ENCODE data around the gene BANF2. TPM values are rescaled to one million over a fixed set of nuclear protein-coding genes. Genes with fewer than 3 reads are reported as not detected.

The BANF2 gene
- not detected for total RNA-seq

DNA sequence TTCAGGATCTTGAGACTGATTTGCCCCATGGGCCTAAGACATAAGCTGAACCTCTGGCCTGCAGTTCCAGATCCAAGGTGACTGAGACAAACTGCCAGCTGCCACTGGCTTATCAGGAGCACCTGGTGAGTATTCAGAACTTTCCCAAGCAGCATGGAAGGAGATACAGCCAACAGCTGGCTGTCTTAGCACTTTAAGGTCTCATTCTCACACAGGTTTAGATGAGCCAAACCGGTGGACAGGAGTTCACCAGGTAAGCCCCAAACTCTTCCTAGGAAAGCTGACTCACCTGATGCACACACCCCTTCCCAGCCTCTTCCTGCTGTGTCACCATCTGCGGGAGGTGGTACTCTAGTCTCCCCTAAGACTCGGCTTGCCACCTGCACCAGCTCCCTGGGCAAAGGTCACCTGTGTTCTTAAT, at the start of gene BANF2:
Gene BANF2 (plus strand): TSS at position 36 of the 421 bp plus-strand sequence. CDS start 25,060 bp downstream, outside the sequence.
- Mint-ChIP-seq H3K27ac (no peak within 1 kb of the TSS), H3K36me3 (no peaks in the 10 kb centered on the region), H3K9me3 (ENCODE audit: low read depth) (no peaks in the 10 kb centered on the region), H3K4me3 (no peak within 1 kb of the TSS), H3K27me3 (peaks cover 4% of the 10 kb centered on the region), H3K4me1 (no peaks in the 10 kb centered on the region)
- CTCF ChIA-PET, result interaction anchor here (1.7 kb wide), 1 partner anchor 17 kb away, joined by 4 read pairs; the partner anchor contains the start of gene RRBP1
- ATAC-seq (no peak), DNase-seq (no peak)

GRCh38 chr20:17650301-17651128, 49.3 kb upstream of the BANF2 start:
- CTCF ChIA-PET, result interaction anchor here (1.1 to 1.8 kb wide), 4 partner anchors 32 to 114 kb away, joined by 3 to 7 read pairs (median 4); partner anchors contain the start of gene RRBP1
- DNase-seq (no peak), ATAC-seq (no peak)
- Mint-ChIP-seq H3K9me3 (ENCODE audit: low read depth) (no peaks in the 10 kb centered on the region), H3K27me3 (no peaks in the 10 kb centered on the region), H3K36me3 (peaks cover 3% of the 10 kb centered on the region), H3K4me3 (no peak overlapping the region), H3K4me1 (peaks cover 16% of the 10 kb centered on the region), H3K27ac (no peak overlapping the region)

GRCh38 chr20:17651129-17651759, 48.5 kb upstream of the BANF2 start:
- peaks cover 3% of the 10 kb centered on the region for H3K36me3 Mint-ChIP-seq
- peaks cover 14% of the 10 kb centered on the region for H3K4me1 Mint-ChIP-seq
- no peak overlapping the region for H3K4me3 Mint-ChIP-seq
- no peaks in the 10 kb centered on the region for H3K27me3 Mint-ChIP-seq
- H3K9me3 Mint-ChIP-seq (ENCODE audit: low read depth), result no peaks in the 10 kb centered on the region
- no peak for DNase-seq
- no peak for ATAC-seq
- no peak overlapping the region for H3K27ac Mint-ChIP-seq
- CTCF ChIA-PET, result interaction anchor here (1.1 to 1.5 kb wide), 2 partner anchors 81 to 110 kb away, joined by 3 read pairs; no protein-coding TSS in a partner anchor

DNA sequence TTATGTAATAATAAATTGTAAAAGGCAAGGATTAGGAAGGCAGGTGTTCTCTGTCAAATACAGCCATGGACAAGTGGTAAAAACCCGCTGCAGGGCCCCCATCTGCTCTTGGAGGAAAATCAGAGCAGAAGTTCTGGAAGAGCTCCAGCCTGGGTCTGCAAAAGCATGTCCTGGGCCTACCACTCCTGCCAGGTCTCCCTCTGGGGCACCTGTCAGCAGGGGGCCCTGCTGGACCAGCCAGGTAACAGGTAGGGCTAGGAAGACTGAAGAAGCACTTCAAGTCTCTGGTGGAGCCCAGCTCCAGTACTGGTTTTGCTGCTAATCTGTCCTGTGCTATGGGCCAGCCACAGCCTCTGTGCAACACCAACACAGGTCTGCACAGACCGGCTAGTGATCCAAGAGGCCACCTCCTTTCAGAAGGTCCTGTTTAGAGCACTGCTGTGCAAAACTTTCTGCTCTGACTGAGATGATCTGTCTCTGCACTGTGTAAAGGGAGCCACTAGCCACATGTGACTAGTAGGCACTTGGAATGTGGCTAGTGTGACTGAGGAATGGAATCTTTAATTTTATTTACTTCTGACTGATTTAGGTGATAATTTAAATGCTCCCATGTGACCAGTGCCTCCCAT, 47.9 kb upstream of the BANF2 start:
- no peak for ATAC-seq
- Mint-ChIP-seq H3K4me1 (peaks cover 8% of the 10 kb centered on the region), H3K9me3 (ENCODE audit: low read depth) (no peaks in the 10 kb centered on the region)

GRCh38 chr20:17652411-17652810, 47.4 kb upstream of the BANF2 start:
- CTCF ChIA-PET, result interaction anchor here (1.1 kb wide), 1 partner anchor 24 kb away, joined by 3 read pairs; no protein-coding TSS in a partner anchor
- peaks cover 8% of the 10 kb centered on the region for H3K36me3 Mint-ChIP-seq
- peaks cover 5% of the 10 kb centered on the region for H3K4me1 Mint-ChIP-seq
- no peaks in the 10 kb centered on the region for H3K27me3 Mint-ChIP-seq
- DNase-seq, result no peak
- no peak for ATAC-seq
- no peak overlapping the region for H3K27ac Mint-ChIP-seq
- no peaks in the 10 kb centered on the region for H3K9me3 Mint-ChIP-seq (ENCODE audit: low read depth)
- no peak overlapping the region for H3K4me3 Mint-ChIP-seq

More for the DNA sequence above, 47.9 kb upstream of the BANF2 start:
- CTCF ChIA-PET, result no interaction called here
- H3K27ac Mint-ChIP-seq, result no peak overlapping the region
- DNase-seq, result no peak
- H3K27me3 Mint-ChIP-seq, result no peaks in the 10 kb centered on the region
- H3K36me3 Mint-ChIP-seq, result peaks cover 5% of the 10 kb centered on the region
- H3K4me3 Mint-ChIP-seq, result no peak overlapping the region

- Mint-ChIP-seq H3K27ac (no peak overlapping the region), H3K4me1 (peaks cover 8% of the 10 kb centered on the region), H3K27me3 (no peaks in the 10 kb centered on the region), H3K36me3 (peaks cover 23% of the 10 kb centered on the region), H3K4me3 (no peak overlapping the region), H3K9me3 (ENCODE audit: low read depth) (peaks cover 2% of the 10 kb centered on the region)
- CTCF ChIA-PET, result interaction anchor here (0.7 to 1.4 kb wide), 6 partner anchors 7 to 342 kb away, joined by 3 to 4 read pairs (median 3); no protein-coding TSS in a partner anchor
- ATAC-seq, result no peak
- DNase-seq, result no peak
Observed at GRCh38 chr20:17653835-17654648, 45.7 kb upstream of the BANF2 start.

- CTCF ChIA-PET, result interaction anchor here (0.9 to 1.4 kb wide), 4 partner anchors 8 to 341 kb away, joined by 3 read pairs; no protein-coding TSS in a partner anchor
- H3K4me1 Mint-ChIP-seq, result peaks cover 6% of the 10 kb centered on the region
- H3K36me3 Mint-ChIP-seq, result peaks cover 25% of the 10 kb centered on the region
- peaks cover 2% of the 10 kb centered on the region for H3K9me3 Mint-ChIP-seq (ENCODE audit: low read depth)
- DNase-seq (no peak), ATAC-seq (no peak)
- H3K27ac Mint-ChIP-seq, result no peak overlapping the region
- H3K4me3 Mint-ChIP-seq, result no peak overlapping the region
- no peaks in the 10 kb centered on the region for H3K27me3 Mint-ChIP-seq
Observed at GRCh38 chr20:17654649-17655285, 45.0 kb upstream of the BANF2 start.

- DNase-seq (no peak), ATAC-seq (no peak)
- peaks cover 30% of the 10 kb centered on the region for H3K36me3 Mint-ChIP-seq
- H3K27me3 Mint-ChIP-seq, result no peaks in the 10 kb centered on the region
- CTCF ChIA-PET, result interaction anchor here (0.9 to 1.4 kb wide), 4 partner anchors 9 to 341 kb away, joined by 3 read pairs; no protein-coding TSS in a partner anchor
- no peak overlapping the region for H3K27ac Mint-ChIP-seq
- H3K4me3 Mint-ChIP-seq, result no peak overlapping the region
- peaks cover 6% of the 10 kb centered on the region for H3K4me1 Mint-ChIP-seq
- peaks cover 5% of the 10 kb centered on the region for H3K9me3 Mint-ChIP-seq (ENCODE audit: low read depth)
Observed at GRCh38 chr20:17655286-17655651, 44.5 kb upstream of the BANF2 start.

DNA sequence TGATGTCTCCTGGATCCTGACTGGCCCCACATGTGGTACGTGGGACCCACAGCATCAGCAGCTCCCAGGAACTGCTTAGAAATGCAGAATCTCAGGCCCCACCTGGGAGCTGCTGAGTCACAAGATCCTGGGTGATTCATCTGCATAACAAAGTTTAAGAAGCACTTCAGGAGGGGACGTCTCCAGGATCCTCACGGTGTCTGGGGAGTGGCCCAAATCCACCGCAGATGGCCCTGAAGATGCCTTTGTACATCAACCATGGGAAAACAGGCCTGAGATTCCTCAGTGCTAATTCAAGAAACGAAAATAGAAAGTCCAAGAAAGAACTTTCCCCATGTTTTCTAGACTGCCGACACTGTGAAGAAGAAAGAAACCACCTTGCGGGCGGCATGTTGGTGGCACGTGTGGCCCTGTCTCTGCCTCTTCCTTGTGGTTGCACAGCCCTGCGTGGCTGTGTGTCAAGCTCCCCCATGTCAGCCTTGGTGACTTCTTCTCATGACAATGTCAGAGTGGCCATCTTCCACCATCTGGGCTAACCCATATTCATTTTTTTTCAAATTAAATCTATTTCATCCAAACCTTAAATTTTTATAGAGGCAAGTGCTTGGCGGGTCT, 43.8 kb upstream of the BANF2 start:
- Mint-ChIP-seq H3K27me3 (no peaks in the 10 kb centered on the region), H3K4me3 (no peak overlapping the region), H3K27ac (no peak overlapping the region), H3K36me3 (peaks cover 36% of the 10 kb centered on the region), H3K4me1 (peaks cover 6% of the 10 kb centered on the region), H3K9me3 (ENCODE audit: low read depth) (peaks cover 5% of the 10 kb centered on the region)
- DNase-seq (no peak), ATAC-seq (no peak)
- CTCF ChIA-PET, result no interaction called here

DNA sequence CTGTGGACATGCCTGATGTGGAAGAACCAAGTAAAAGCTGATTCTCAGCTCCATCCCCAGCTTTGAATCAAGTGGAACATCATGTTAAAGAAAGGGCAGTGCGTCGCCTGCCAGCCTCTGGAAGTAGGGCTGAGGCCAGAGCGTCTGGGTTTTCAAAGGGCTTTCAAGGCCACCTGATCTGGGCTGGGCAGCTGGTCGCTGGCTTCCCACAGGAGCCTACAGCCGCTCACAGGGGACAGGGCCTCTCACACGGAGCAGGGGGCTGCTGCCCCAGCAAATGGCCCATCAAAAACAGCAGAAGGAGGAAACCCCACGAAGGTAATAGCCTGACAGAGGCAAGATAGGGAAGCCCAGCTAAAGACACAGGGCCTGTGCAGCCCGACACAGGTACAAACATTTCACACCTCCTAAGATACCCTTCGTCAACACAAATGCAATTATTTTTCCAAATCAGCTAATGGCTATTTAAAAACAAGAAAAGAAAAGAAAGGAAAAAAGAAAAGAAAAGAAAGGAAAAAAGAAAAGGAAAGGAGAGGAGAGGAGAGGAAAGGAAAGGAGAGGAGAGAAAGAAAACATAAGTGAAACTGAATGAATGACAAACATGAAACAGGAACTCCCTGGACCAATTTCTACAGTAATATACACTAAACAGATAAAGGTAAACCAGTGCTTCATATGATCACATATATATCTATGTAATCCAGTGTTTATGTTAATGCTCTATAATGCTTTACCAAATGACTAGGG, 42.5 kb upstream of the BANF2 start:
- peaks cover 5% of the 10 kb centered on the region for H3K9me3 Mint-ChIP-seq (ENCODE audit: low read depth)
- no peak for DNase-seq
- H3K36me3 Mint-ChIP-seq, result peaks cover 38% of the 10 kb centered on the region
- H3K4me1 Mint-ChIP-seq, result peaks cover 9% of the 10 kb centered on the region
- H3K4me3 Mint-ChIP-seq, result no peak overlapping the region
- CTCF ChIA-PET, result no interaction called here
- no peak overlapping the region for H3K27ac Mint-ChIP-seq
- H3K27me3 Mint-ChIP-seq, result no peaks in the 10 kb centered on the region
- ATAC-seq, result no peak

DNA sequence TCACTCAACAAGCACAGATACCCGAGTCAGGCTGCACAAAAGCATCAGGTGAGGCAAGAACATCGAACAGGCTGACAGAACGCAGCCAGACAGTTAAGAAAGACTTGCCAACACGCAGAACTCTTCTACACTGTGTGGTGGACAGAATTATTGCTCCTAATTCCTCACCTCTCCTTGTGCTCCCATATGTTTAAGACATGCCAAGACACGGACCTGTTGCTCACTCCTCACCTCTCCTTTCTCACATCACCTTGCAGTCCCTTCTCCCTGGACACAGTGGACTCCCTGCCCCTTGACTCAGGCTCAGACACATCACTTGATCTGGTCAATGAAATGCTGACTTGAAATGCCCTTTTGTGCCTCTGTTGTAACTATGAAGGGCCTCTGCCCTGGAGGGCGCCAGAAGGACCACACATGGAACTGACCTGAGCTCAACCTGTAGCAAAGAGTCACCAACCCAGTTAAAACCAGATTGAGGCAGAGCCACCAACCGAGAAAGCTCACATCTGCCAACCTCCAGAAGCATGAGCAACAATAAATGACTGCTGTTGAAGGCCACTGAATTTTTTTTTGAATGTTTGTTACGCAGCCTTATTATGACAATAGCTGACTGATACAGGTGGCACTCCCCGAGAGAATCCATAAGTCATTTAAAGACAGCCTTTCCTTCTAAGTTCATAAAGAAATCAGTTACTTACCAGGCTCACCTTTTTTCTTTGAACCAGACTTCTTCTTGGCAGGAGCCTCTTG, 41.7 kb upstream of the BANF2 start:
- DNase-seq (no peak), ATAC-seq (no peak)
- H3K4me1 Mint-ChIP-seq, result peaks cover 17% of the 10 kb centered on the region
- no peak overlapping the region for H3K27ac Mint-ChIP-seq
- peaks cover 5% of the 10 kb centered on the region for H3K9me3 Mint-ChIP-seq (ENCODE audit: low read depth)
- H3K36me3 Mint-ChIP-seq, result peaks cover 39% of the 10 kb centered on the region
- no peaks in the 10 kb centered on the region for H3K27me3 Mint-ChIP-seq
- CTCF ChIA-PET, result no interaction called here
- H3K4me3 Mint-ChIP-seq, result no peak overlapping the region
